Mucosa of descending colon (tissue), 3 donors: ENCODE measurements around the gene NAA80. TPM values are rescaled to one million over a fixed set of nuclear protein-coding genes. Genes with fewer than 3 reads are reported as not detected.
A peak's percentile ranks its signal among the peaks of the same experiment; 100 is the strongest.
"Not testable (repeated sequence)": the region's sequence is repeated elsewhere in the genome, so short reads cannot be mapped to it uniquely, and the experiment has no call there.

Experiments
- ATAC-seq: fragments of 200-7000 bp; cut with Tn5 transposase; one replicate; pipeline ENCODE4 v1.9.1; 2020; ENCODE audit warnings: mild to moderate bottlenecking, moderate library complexity
- DNase-seq, 3 donors: peaks; one replicate each; pipeline ENCODE4 v3.0.0-alpha.2; 2020
- H3K36me3 ChIP-seq: fragments of 200-600 bp; one replicate; pipeline ENCODE4 v1.8.0; 2021; ENCODE audit warnings: low read depth, mild to moderate bottlenecking
- H3K4me1 ChIP-seq: fragments of 200-600 bp; one replicate; pipeline ENCODE4 v1.8.0; 2021; ENCODE audit warnings: low read depth, mild to moderate bottlenecking
- H3K4me3 ChIP-seq: fragments of 200-600 bp; one replicate; pipeline ENCODE4 v1.8.0; 2021; ENCODE audit warnings: mild to moderate bottlenecking
- H3K9me3 ChIP-seq: fragments of 200-600 bp; one replicate; pipeline ENCODE4 v1.8.0; 2021; ENCODE audit warnings: mild to moderate bottlenecking
- CTCF ChIP-seq: fragments of 200-600 bp; IDR thresholded peaks from one replicate; pipeline ENCODE4 v1.8.0; 2022; ENCODE audit warnings: antibody characterized with exemption, mild to moderate bottlenecking
- intact Hi-C, 2 donors: fragments of 100-400 bp; cut with DNase I in 1 of 2; cut with micrococcal nuclease in 1 of 2; formaldehyde crosslinking; loops; one replicate each; pipeline versions ENCODE4 v1.11.0 to v1.11.1; 2022; cut with DNase I, micrococcal nuclease
- total RNA-seq, 3 donors: library from RNA; stranded (reverse); fragmentation: NEBNext Ultra II Directional in 2 of 3; extraction: Animal tissue kit (Norgen Biotek cat#: 25700) in 2 of 3; gene quantifications; one replicate each; pipeline versions ENCODE4 v1.2.1 to v1.2.4, GENCODE V29; 2021 to 2023
- donor health status: DM: no; HTN: no; CAD: no; lungs with moderate emphysema.
- donor health status: DM: no; HTN: no; CAD: no.
- donor health status: DM: no; HTN: yes; CAD: no.

NAA80 gene
- total RNA-seq, 3 donors from 2014 or later: 7.0 to 10.1 (median 8.4) TPM

GRCh38 chr3:50274371-50275104 is 24.7 kb downstream of the NAA80 start:
- DNase-seq (peak; percentile 76 to 78 (median 78)), ATAC-seq (peak; percentile 65)
- TF ChIP-seq CTCF: peak; percentile 70
- Histone ChIP-seq H3K36me3 (no peaks in the 10 kb centered on the region), H3K9me3 (no peaks in the 10 kb centered on the region), H3K4me3 (no peak overlapping the region), H3K4me1 (peaks cover 29% of the 10 kb centered on the region)
- intact Hi-C loops: loop anchor here (10.0 kb wide), 2 partner anchors 50 to 80 kb away; partner anchors contain the start of gene GNAT1 (in 2 of the 2)

DNA sequence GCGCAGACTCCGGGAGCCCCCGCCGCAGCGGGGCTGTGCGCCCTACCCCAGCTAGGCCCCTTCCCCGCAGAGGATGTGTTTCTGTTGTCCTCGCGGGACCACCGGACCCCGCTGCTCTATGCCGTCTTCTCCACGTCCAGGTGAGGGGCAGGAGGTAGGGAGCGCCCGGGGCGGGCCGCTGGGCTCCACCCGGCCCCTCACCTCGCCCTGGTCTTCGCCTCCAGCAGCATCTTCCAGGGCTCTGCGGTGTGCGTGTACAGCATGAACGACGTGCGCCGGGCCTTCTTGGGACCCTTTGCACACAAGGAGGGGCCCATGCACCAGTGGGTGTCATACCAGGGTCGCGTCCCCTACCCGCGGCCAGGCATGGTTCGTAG is 25.5 kb downstream of the NAA80 start:
- H3K36me3 ChIP-seq: no peaks in the 10 kb centered on the region
- TF ChIP-seq CTCF: no peak
- no peaks in the 10 kb centered on the region for H3K9me3 ChIP-seq
- ATAC-seq: no peak
- intact Hi-C loops: loop anchor here (10.0 kb wide), 2 partner anchors 49 to 79 kb away; partner anchors contain the start of gene GNAT1 (in 2 of the 2)
- H3K4me1 ChIP-seq: peaks cover 35% of the 10 kb centered on the region
- no peak overlapping the region for H3K4me3 ChIP-seq
- no peak for DNase-seq

DNA sequence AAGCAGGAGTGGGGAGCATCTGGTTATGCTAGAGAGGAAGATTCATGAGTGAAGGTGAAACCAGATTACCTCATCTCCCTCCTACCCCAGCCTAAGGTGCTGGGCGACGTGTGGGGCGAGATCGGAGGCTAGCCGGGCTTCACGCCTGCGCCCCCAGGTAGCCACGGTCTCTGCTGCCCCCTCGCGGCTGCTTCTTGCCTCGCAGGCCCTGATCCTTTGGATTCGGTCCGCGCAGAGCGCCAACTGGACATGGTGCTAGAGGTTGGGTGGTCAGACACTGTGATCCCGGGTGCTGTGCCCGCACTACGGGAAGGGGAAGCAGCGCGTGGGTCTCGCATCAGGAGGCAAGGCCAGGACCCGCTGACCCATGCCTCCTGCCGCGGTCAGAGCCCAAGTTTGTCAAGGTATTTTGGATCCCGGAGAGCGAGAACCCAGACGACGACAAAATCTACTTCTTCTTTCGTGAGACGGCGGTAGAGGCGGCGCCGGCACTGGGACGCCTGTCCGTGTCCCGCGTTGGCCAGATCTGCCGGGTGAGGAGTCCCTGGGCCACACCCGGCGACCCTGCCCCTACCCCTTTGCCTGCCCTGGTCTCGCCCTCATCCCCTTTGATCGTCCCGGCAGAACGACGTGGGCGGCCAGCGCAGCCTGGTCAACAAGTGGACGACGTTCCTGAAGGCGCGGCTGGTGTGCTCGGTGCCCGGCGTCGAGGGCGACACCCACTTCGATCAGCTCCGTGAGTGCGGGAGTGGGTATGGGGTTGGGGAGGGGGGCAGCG is 26.1 kb downstream of the NAA80 start:
- Histone ChIP-seq H3K4me3 (no peak overlapping the region), H3K9me3 (no peaks in the 10 kb centered on the region), H3K36me3 (no peaks in the 10 kb centered on the region), H3K4me1 (peaks cover 40% of the 10 kb centered on the region)
- DNase-seq: peak; percentile 89 to 95 (median 92)
- peak; percentile 72 for ATAC-seq
- peak; percentile 97 for TF ChIP-seq CTCF
- intact Hi-C loops: loop anchor here (10.0 kb wide), 2 partner anchors 48 to 78 kb away; partner anchors contain the start of gene GNAT1 (in 2 of the 2)

DNA sequence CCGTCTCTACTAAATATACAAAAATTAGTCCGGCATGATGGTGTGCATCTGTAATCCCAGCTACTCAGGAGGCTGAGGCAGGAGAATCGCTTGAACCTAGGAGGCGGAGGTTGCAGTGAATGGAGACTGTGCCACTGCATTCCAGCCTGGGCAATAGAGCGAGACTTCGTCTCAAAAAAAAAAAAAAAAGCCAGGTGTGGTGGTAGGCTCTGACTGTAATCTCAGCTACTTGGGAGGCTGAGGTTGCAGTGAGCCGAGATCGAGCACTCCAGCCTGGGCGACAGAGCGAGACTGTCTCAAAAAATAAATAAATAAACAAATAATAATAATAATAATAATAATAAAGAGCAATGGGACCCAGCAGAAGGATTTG is 26.7 kb downstream of the NAA80 start:
- H3K4me1 ChIP-seq: peaks cover 46% of the 10 kb centered on the region
- H3K9me3 ChIP-seq, DNase-seq, H3K36me3 ChIP-seq, H3K4me3 ChIP-seq, ATAC-seq: not testable (repeated sequence)
- intact Hi-C loops: loop anchor here (10.0 kb wide), 2 partner anchors 48 to 78 kb away; partner anchors contain the start of gene GNAT1 (in 2 of the 2)

GRCh38 chr3:50271314-50271936 is 27.8 kb downstream of the NAA80 start:
- Histone ChIP-seq H3K4me3 (no peak overlapping the region), H3K36me3 (no peaks in the 10 kb centered on the region), H3K9me3 (no peaks in the 10 kb centered on the region), H3K4me1 (peaks cover 48% of the 10 kb centered on the region)
- DNase-seq (no peak), ATAC-seq (peak; percentile 0)
- intact Hi-C loops: loop anchor here (10.0 kb wide), 2 partner anchors 47 to 77 kb away; partner anchors contain the start of gene GNAT1 (in 2 of the 2)
- no peak for TF ChIP-seq CTCF
